Measurements from ENCODE around the gene SH3BP5. TPM values are rescaled to one million over a fixed set of nuclear protein-coding genes. Genes with fewer than 3 reads are reported as not detected.

Gene SH3BP5
- total RNA-seq, 1 experiment from 2014 or later = 13.9 TPM

DNA sequence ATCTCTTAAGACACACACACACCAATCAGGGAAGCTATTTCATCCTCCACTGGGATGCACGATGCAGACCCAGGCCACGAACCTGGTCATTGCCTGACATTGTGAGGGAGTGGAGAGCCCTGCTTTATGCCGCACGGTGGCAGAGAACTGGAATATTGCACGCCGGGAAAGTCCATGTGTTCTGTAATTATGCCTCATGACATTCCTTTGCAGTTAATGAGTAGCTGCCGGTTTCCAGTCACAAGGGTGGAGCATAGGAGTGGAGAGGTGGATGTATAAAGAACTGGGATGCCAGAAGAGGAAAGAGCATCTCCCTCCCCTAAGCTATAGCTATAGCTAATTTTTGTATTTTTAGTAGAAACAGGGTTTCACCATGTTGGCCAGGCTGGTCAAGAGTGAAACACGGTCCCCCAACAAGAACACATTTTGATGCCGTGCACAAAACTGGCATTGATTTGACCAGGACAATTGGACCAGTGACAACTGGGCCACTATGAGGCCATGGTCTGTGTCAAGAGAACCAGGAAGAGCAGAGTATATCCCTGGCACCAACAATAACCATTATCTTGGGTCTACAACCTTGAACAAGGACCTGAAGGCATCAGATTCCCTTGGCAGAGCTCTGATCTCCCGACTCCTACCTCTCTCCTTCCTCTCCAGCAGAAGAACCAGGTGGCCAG, 51.4 kb downstream of the SH3BP5 start:
- DNase-seq (ENCODE audit: low read depth, low spot score) (no peak), ATAC-seq (no peak)
- H3K27ac ChIP-seq (ENCODE audit: low read depth, low read length) = no peak overlapping the region

More for the DNA sequence above, 51.4 kb downstream of the SH3BP5 start:
- Histone ChIP-seq H3K4me1 (ENCODE audit: control insufficient read depth in 1 of 2, insufficient read depth in 2 of 2, low read length in 2 of 2) (peaks cover 5 to 11% of the 10 kb centered on the region in 2 experiments; a peak in 2 of 4 replicates), H2AFZ (ENCODE audit: low read depth, low read length, poor library complexity, severe bottlenecking) (no peak overlapping the region), H3K9ac (ENCODE audit: low read length) (no peak overlapping the region), H3K9me2 (ENCODE audit: insufficient read depth) (no peaks in the 10 kb centered on the region), H3K79me2 (ENCODE audit: insufficient read depth, low read length) (0 out of 2 replicates have a peak, but pooled peaks cover 7% of the 10 kb centered on the region), H3K36me3 (ENCODE audit: control insufficient read depth in 1 of 2, insufficient read depth in 2 of 2, low read length in 2 of 2) (no peaks in the 10 kb centered on the region), H3K27me3 (ENCODE audit: insufficient read depth, low read length) (no peaks in the 10 kb centered on the region), H3K4me2 (ENCODE audit: low read length) (no peak overlapping the region), H3K9me3 (ENCODE audit: control insufficient read depth in 1 of 2, insufficient read depth in 1 of 2, low read depth in 1 of 2, low read length in 2 of 2) (no peaks in the 10 kb centered on the region), H3K4me3 (replicated peaks in 1 of 2; ENCODE audit: low read depth in 1 of 2, low read length in 2 of 2) (no peak overlapping the region), H4K20me1 (ENCODE audit: insufficient read depth) (no peaks in the 10 kb centered on the region)
- ChIA-PET POLR2A (no interaction called here), CTCF (no interaction called here), RAD21 (ENCODE audit: low non-redundant PET in 1 of 2, low total read pairs in 2 of 2, uncharacterized antibody in 2 of 2, unreplicated experiment in 2 of 2) (no interaction called here)
- TF ChIP-seq EZH2phosphoT487 (IDR thresholded peaks at IDR 0.05; ENCODE audit: borderline replicate concordance) (no peak), SIN3A (IDR thresholded peaks at IDR 0.05; ENCODE audit: low read depth) (no peak), JUND (IDR thresholded peaks at IDR 0.05) (no peak), POLR2AphosphoS5 (IDR thresholded peaks at IDR 0.05; ENCODE audit: low read depth, low read length) (no peak), SP1 (IDR thresholded peaks at IDR 0.05; ENCODE audit: low read depth) (no peak), EGR1 (IDR thresholded peaks at IDR 0.05; ENCODE audit: low read depth) (no peak), EZH2 (IDR thresholded peaks at IDR 0.05) (no peak), YY1 (IDR thresholded peaks at IDR 0.05; ENCODE audit: extremely low read depth, insufficient replicate concordance, low read depth, low read length) (no peak), ZBTB33 (IDR thresholded peaks at IDR 0.05; ENCODE audit: extremely low read depth, insufficient replicate concordance, low read length) (no peak), FOSL1 (IDR thresholded peaks at IDR 0.05; ENCODE audit: low read depth) (no peak), POLR2A (IDR thresholded peaks at IDR 0.05; ENCODE audit: borderline replicate concordance, extremely low read depth, insufficient read depth, insufficient read length) (no peak), CBX3 (IDR thresholded peaks at IDR 0.05; ENCODE audit: low read depth) (no peak), ELF1 (IDR thresholded peaks at IDR 0.05; ENCODE audit: borderline replicate concordance, low read depth) (no peak), MAX (IDR thresholded peaks at IDR 0.05) (no peak)
- TF ChIP-seq, protein P1, sequence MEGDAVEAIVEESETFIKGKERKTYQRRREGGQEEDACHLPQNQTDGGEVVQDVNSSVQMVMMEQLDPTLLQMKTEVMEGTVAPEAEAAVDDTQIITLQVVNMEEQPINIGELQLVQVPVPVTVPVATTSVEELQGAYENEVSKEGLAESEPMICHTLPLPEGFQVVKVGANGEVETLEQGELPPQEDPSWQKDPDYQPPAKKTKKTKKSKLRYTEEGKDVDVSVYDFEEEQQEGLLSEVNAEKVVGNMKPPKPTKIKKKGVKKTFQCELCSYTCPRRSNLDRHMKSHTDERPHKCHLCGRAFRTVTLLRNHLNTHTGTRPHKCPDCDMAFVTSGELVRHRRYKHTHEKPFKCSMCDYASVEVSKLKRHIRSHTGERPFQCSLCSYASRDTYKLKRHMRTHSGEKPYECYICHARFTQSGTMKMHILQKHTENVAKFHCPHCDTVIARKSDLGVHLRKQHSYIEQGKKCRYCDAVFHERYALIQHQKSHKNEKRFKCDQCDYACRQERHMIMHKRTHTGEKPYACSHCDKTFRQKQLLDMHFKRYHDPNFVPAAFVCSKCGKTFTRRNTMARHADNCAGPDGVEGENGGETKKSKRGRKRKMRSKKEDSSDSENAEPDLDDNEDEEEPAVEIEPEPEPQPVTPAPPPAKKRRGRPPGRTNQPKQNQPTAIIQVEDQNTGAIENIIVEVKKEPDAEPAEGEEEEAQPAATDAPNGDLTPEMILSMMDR (IDR thresholded peaks at IDR 0.05 in 2 of 3, conservative IDR thresholded peaks at IDR 0.05 in 1 of 3; ENCODE audit: borderline replicate concordance in 1 of 3, insufficient read depth in 1 of 3, low read depth in 2 of 3, low read length in 2 of 3) = no peak
- no TSS peak for BruUV-seq (replicated peaks)
- intact Hi-C loops (cut with micrococcal nuclease) = no loop called here
